ENCODE results near the gene BCAS3. TPM values are rescaled to one million over a fixed set of nuclear protein-coding genes. Genes with fewer than 3 reads are reported as not detected.

Gene BCAS3
- total RNA-seq, 1 donor from 2014 or later = 35.7 TPM

GRCh38 chr17:60888812-60889709 lies 211.4 kb downstream of the BCAS3 start:
- no peak for DNase-seq (ENCODE audit: extremely low spot score, unreplicated experiment)
- TF ChIP-seq CTCF (IDR thresholded peaks at IDR 0.05) = no peak
- Mint-ChIP-seq H3K27ac (ENCODE audit: unreplicated experiment) (peak overlapping the region; percentile 86), H3K36me3 (ENCODE audit: unreplicated experiment) (peaks cover 7% of the 10 kb centered on the region), H3K4me3 (ENCODE audit: unreplicated experiment) (peak overlapping the region; percentile 24), H3K27me3 (ENCODE audit: unreplicated experiment) (no peaks in the 10 kb centered on the region), H3K4me1 (ENCODE audit: unreplicated experiment) (peaks cover 28% of the 10 kb centered on the region), H3K9me3 (ENCODE audit: unreplicated experiment) (no peaks in the 10 kb centered on the region)

- Mint-ChIP-seq H3K9me3 (ENCODE audit: unreplicated experiment) (no peaks in the 10 kb centered on the region), H3K4me1 (ENCODE audit: unreplicated experiment) (peaks cover 28% of the 10 kb centered on the region), H3K4me3 (ENCODE audit: unreplicated experiment) (no peak overlapping the region), H3K27me3 (ENCODE audit: unreplicated experiment) (no peaks in the 10 kb centered on the region), H3K27ac (ENCODE audit: unreplicated experiment) (no peak overlapping the region), H3K36me3 (ENCODE audit: unreplicated experiment) (peaks cover 9% of the 10 kb centered on the region)
- no peak for TF ChIP-seq CTCF (IDR thresholded peaks at IDR 0.05)
- DNase-seq (ENCODE audit: extremely low spot score, unreplicated experiment) = no peak
These were observed 213.5 kb downstream of the BCAS3 start for GRCh38 chr17:60891149-60891548.

GRCh38 chr17:60893475-60893874 lies 215.8 kb downstream of the BCAS3 start:
- Mint-ChIP-seq H3K36me3 (ENCODE audit: unreplicated experiment) (peaks cover 22% of the 10 kb centered on the region), H3K4me3 (ENCODE audit: unreplicated experiment) (no peak overlapping the region), H3K4me1 (ENCODE audit: unreplicated experiment) (peaks cover 16% of the 10 kb centered on the region), H3K27me3 (ENCODE audit: unreplicated experiment) (no peaks in the 10 kb centered on the region), H3K27ac (ENCODE audit: unreplicated experiment) (no peak overlapping the region), H3K9me3 (ENCODE audit: unreplicated experiment) (peaks cover 19% of the 10 kb centered on the region)
- DNase-seq (ENCODE audit: extremely low spot score, unreplicated experiment) = no peak
- no peak for TF ChIP-seq CTCF (IDR thresholded peaks at IDR 0.05)

- Mint-ChIP-seq H3K9me3 (ENCODE audit: unreplicated experiment) (peaks cover 21% of the 10 kb centered on the region), H3K4me1 (ENCODE audit: unreplicated experiment) (peaks cover 12% of the 10 kb centered on the region), H3K4me3 (ENCODE audit: unreplicated experiment) (no peak overlapping the region), H3K27ac (ENCODE audit: unreplicated experiment) (no peak overlapping the region), H3K36me3 (ENCODE audit: unreplicated experiment) (peaks cover 20% of the 10 kb centered on the region), H3K27me3 (ENCODE audit: unreplicated experiment) (no peaks in the 10 kb centered on the region)
- no peak for TF ChIP-seq CTCF (IDR thresholded peaks at IDR 0.05)
- DNase-seq (ENCODE audit: extremely low spot score, unreplicated experiment) = no peak
These were observed 219.3 kb downstream of the BCAS3 start for GRCh38 chr17:60896996-60897395.

GRCh38 chr17:60899115-60899514 lies 221.5 kb downstream of the BCAS3 start:
- no peak overlapping the region for H3K4me3 Mint-ChIP-seq (ENCODE audit: unreplicated experiment)
- TF ChIP-seq CTCF (IDR thresholded peaks at IDR 0.05) = no peak
- DNase-seq (ENCODE audit: extremely low spot score, unreplicated experiment) = no peak
- H3K9me3 Mint-ChIP-seq (ENCODE audit: unreplicated experiment) = peaks cover 21% of the 10 kb centered on the region
- no peaks in the 10 kb centered on the region for H3K27me3 Mint-ChIP-seq (ENCODE audit: unreplicated experiment)
- H3K36me3 Mint-ChIP-seq (ENCODE audit: unreplicated experiment) = peaks cover 20% of the 10 kb centered on the region
- H3K27ac Mint-ChIP-seq (ENCODE audit: unreplicated experiment) = no peak overlapping the region
- H3K4me1 Mint-ChIP-seq (ENCODE audit: unreplicated experiment) = peaks cover 27% of the 10 kb centered on the region
